GM21723 (cell line): Measurements from ENCODE around the gene AAR2.

Experiments used
- ATAC-seq: cut with Tn5 transposase; IDR thresholded peaks from one replicate; pipeline ENCODE4 v1.9.1; 2021; ENCODE audit warnings: mild to moderate bottlenecking, moderate library complexity; ENCODE audit not compliant: unreplicated experiment

The AAR2 gene

DNA sequence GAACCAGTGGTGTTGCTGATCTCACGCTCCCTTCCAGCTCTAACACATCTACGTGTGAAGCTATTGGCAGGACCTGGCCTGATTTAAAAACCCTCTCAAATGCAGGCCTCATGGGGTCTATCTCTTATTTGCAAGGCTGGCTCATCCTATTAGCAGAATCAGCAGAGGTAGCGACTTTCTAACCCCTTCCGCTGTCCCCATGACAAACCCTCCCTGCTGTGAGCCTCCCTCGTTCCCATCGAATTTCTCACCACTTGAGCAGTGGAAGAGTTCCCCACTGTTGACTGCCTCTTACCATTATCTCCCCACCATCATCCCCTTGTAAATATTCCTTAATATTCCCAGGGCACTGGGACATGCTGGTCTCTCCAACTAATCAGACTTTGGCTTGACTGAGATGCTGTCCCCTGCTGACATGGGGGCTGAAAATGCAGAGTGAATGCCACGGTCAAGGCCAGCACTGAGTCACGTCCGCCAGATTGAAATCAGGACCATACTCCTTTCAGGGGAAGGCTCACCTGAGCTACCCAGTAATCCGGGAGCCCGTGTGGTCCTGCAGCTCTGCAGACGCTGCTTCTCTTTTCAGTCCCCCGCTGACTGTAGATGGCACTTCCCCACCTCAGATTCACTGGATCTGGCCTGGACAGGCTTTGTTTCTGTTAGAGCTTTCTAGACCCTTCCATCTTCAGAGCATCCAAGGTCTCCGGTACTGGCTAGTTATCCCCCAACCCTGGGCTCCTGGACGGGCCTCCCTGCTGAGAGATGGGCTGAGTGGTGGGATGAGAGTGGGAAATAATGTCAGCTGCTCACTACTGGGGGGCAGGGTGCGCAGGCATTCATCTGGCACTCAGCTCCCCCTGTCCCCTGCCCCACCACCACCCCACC is 23.1 kb downstream of the AAR2 start:
- no peak for ATAC-seq

DNA sequence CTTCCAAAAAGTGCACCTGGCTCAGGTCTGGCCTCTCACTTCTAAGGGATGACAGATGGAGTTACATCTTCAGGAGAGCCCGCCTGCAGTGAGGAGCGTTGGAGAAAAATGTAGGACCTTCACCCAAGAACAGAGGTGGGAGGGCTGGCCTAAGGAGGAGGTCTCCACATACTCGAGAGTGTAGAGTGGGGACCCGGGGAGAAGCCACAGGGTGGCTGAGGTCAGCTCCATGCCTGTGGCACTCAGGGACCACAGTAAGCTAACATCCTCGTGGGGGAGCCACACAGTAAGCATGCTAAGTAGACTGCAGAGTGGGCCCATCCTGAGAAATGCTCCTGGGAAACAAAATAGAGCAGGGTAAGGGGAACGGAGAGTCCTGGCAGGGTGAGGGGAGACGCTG is 24.0 kb downstream of the AAR2 start:
- ATAC-seq = no peak

DNA sequence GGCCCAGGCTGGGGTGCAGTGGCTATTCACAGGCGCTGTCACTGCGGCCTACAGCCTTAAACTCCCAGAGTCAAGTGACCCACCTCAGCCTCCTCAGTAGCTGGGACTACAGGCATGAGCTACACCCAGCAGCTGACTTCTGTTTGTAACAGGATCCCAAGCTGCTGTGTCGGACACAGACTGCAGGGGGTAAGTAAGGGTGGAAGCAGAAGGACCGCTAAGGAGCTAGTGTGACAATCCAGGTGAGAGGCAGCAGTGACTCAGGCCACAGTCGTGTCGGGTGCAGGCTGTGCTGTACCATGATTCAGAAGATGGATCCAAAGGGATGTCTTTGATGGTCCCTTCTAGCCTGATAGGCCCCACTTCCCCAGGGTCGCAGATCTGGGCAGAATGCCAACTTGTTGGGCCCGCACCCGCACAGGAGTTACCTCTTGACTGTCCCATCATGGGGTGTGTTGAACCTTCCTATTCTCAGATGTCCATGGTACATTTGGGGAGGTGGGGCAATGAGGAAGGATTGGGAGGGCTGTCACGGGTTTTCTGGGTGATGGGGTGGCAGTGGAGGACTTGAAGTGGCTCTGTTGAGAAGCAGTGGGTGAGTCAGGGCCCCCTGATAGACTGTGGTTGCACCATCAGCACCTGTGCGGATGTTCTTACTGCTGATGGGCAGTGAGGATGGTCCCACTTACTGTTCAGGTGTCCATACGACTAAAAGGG is 25.3 kb downstream of the AAR2 start:
- ATAC-seq = no peak

DNA sequence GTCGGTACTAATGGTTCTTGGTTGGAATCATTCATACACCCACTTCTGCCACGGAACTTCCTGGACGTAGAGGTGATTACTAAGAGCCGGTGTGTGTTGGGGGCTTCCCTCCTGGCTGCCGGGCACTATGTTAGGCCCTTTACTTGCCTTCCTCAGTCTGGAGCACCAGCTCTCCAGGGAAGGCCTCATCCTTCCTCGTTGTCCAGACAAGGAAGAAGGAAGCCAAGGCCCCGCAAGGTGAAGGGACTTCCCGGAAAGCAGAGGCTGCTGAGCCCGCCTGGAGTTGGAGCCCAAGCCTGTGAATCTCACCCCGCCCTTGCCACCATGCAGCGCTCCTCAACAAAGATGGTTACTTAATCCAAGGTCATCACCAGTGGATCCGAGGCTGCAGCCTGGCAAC is 26.2 kb downstream of the AAR2 start:
- ATAC-seq = no peak

DNA sequence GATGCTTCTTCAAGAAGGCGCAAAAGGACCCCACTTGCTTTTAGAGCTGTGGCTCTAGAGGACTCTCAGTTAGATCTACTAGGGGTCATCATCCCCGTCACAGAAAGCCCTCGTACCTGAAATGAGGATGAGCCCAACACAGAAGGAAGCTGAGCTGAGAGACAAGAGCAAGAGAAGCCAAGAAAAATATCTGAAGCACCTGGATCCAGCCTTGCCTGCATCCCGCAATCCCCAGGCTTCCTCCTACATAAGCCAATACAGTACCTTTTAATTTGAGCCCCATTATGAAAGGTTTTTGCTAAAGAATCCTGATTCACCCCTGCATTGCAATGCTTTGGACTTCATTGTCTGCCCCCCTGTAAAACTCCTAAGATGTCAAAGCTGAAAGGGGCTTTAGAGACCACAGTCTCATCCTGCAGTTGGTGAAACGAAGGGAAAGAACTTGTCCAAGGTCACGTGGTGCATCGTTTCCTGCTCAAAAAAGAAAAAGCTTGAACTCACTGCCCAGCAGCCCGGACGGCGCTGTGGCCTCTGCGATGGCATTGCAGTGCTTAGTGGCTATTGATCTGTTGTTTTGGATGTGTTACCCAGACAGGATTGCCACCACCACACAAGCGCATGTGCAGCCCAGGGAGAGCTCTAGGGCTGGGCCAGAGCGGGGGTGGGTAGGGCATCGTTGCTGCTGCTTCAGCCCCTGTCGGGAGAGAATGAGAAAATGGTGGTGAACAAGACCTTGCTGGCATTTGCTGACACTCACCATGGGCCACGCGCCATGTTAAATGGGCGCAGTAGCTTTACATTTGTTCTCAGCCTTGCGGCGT is 28.4 kb downstream of the AAR2 start:
- ATAC-seq = no peak

DNA sequence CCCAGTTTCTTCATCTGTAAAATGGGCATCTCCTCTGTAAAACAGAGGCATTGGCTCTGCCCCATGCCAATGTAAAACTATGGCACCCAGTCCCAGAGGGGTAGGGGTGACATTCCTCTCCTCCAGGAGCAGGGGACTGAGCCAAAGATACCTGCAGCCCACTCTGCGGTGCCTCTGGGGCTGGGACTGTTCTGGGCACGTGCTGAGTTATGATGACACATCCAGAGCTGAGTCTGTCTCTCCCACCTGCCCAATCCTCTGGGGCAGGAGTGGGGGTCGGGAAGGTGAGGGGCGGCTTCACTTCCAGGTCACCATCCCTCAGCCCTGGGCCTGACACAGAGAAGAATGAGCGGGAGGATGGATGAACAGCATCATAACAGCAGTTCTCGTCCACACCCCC is 29.9 kb downstream of the AAR2 start:
- no peak for ATAC-seq

DNA sequence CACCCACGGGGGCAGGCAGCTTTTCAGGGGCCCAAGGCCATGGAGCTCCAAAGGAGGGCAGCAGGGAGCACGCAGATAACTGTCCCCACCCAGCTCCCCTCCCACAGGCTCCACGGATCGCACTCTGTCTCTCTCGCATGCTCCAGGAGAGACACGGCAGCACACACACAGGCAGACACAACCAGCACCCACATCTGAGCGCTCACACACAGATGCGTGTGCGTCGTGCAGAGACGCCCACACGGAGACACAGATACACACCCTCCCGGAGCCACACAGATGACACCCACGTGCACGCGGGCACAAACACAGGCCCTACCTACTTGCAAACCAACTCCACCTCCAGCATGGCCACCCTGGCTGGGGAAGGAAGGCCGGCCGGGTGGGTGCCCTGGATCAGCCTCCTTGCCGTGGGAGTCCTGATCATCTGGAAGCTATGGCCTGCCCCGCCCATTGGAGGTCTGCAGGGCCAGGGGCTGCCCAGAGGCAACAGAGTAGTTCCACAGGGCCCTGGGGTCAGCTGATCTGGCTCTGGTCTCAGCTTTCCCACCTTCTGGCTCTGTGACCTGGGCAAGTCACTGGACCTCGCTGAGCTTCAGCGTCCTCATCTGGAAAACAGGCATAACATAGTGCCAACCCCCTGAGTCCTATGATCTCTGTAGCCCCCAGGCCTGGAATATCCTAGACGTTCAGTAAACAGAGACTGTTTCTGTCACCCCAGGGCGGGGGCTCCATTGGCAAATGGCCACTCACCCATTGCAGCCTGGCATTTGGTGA is 31.5 kb downstream of the AAR2 start:
- no peak for ATAC-seq

DNA sequence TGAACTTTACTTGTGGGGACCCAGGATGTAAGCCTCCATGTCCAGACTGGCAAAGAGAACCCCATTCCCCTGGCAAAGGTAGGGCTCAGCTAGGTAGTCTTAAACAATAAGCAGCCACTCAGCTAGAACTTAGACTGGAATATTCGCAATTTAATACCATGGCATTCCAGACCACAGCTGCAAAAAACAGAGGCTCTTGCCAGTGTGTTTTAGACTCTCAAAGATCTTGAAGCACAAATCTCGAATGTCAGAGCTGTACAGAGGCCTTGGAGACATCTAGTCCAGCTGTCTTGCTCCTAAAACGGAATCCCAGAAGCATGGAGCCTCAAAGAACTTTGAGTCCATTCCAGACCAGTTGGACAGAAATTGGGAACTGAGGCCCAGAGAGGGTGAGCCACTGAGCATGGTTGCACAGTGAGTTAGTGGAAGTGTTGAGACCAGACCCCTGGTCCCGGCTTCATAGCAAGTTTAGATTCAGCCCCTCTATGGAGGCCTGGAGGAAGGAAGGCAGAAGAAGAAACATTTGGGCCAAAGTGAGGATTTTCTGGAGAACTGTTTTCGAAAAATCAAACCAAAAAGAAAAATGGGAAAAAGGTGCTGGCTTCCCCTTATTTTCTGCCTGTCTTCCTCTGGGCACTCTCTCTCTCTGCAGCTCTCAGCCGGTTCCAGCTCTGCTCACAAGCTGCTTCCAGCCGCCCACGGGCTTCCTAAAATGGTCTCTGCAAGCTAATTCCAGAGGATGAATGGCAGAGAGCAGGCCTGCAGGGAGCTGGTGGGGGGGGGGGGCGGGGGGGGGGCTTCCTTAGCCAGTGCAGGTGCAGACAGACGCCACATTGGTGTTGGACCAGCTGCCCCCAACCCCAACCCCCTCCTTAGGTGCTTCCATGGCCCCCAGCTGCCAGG is 32.4 kb downstream of the AAR2 start:
- no peak for ATAC-seq

DNA sequence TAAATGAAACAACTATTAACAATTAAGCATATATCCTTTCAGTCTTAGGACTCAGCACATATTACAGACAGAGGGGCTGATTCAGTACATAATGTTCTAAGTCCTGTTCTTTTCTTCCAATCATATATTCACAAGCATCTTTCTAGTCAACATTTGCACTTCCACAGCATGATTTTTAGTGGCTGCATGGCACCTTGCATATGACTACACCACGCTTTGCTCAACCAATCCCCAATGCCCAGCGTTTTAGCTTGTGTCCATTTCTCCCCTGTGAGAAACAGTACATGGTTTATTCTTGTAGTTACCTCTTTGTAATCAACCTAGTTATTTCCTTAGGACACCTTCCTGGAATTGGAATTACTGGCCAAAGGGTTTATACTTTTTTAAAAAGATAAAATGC is 33.2 kb downstream of the AAR2 start:
- ATAC-seq = no peak

DNA sequence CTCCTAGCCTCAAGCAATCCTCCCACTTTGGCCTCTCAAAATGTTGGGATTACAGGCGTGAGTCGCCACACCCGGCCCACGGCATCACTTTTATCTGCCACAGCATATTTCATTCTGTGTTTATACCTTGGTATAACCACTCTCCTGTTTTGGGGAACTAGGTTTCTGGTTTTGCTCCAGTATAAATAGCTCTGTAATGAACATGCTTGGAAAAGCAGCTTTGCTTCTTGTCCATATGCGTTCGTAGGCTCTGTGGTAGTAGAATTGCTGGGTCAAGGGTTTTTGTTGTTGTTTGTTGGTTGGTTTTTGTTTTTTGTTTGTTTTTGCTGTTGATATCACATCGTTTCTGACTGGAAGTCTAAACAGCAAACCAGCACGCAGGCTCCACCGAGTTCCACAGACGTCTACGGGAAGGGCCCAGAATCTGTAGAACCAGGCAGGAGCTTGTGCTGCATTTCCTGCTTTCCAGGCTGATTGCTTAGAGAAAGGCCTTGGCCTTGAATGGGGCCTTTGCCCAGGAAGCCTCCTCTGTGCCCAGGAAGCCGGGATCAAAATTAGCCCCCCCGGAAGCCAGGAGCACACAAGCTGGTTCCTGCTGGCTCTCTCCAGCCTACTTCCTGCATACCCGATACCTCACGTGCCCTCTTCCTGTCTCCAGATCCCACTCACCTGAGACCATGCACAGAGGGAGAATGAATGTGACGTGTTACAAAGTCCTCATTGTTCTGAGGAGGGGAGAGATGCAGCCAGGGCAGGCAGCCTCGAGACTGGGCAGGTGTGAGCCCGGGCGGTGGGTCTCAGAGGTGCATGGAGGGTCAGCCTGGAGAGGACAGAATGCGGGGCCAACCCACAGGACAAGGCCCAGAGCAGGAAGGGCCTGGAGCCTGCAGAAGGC is 34.7 kb downstream of the AAR2 start:
- ATAC-seq = no peak

DNA sequence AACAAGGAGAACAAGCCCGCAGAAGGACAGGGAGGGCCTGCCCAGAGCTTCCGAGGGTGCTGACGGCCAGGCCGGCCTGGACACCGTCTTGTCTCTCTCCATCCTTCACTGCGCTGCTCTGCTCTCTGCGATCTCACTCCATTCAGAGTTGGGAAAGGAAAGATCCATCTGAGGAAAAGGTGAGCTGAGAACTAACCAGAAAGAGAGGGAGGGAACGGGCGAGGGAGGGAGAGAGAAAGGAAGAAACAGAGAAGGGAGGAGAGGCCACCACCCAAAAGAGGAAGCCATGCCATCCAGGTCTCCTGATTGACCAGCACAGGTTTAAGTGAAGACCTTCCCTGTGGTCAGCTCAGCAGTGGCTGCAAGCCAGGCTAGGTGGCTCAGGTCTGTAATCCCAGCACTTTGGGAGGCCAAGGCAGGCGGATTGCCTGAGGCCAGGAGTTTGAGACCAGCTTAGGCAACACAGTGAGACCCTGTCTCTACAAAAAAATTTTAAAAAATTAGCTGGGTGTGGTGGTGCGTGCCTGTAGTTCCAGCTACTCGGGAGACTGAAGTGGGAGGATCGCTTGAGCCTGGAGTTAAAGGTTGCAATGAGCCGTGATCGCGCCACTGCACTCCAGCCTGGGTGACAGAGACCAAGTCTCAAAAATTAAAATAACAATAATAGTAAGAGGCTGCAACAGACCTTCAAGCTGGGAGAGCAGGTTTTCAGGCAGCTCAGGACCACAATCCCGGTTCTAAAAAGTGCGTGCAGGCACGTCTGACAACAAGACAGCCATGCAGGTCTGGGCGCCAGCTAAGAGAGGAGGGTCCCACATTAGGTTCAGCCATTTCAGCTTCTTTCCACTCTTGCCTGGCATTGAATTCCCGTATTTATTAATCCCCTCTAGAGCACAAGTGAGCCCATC is 35.6 kb downstream of the AAR2 start:
- ATAC-seq = no peak

DNA sequence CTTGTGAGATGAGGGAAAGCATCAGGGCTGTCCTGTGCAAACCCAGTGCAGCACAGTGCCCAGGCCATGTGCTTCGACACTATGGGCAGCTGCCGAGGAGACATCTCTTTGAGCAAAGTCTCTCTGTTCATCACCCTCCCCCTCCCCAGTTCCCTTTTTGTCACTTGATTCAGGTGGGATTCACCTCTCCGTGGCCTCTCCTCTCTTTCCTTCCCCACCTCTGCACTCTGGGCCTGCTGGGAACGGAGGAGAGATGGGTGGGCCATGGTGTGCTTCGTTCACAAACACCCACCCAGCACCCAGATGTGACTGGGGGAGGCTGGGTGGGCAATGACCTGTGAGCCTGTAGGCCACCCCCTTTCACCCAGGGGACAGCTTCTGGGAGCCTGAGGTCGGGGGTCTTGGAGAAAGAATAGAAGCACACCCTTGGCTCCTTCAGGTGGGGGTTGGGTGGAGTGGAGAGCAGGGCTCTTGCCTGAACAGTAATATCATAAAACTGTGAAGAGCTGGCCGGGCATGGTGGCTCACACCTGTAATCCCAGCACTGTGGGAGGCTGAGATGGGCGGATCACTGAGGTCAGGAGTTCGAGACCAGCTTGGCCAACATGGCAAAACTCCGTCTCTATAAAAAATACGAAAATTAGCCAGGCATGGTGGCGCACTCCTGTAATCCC is 36.4 kb downstream of the AAR2 start:
- no peak for ATAC-seq

DNA sequence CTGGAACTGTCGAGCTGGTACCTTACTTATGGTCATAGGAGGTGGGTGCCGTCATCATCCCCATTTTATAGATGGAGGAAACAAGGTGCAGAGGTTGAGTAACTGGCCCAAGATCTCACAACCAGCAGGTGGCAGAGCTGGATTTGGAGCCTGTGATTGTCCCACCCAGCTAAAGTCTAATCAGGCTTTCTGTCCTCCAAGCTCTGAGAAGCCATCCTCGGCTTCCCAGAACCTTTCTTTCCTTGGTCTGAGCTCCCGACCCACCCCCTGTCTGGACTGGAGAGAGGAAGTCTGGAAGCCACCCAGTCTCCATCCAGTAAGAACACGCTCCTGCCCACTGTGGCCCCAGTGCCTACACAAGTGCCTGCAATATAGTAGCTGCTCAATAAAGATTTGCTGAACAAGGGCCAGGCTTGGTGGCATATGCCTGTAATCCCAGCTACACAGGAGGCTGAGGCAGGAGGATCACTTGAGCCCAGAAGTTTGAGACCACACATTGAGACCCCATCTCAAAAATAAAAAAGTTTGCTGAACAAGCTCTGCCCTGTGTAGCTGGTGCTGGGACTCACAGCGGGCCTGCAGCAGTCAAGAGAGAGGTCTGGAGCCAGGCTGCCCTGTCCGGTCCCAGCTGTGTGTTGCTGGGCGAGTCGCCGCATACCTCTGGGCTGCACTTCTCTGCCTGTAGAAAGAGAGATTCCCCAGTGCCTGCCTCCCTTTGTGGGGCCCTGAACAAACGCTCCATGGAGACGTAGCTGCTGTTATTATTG is 37.3 kb downstream of the AAR2 start:
- no peak for ATAC-seq

DNA sequence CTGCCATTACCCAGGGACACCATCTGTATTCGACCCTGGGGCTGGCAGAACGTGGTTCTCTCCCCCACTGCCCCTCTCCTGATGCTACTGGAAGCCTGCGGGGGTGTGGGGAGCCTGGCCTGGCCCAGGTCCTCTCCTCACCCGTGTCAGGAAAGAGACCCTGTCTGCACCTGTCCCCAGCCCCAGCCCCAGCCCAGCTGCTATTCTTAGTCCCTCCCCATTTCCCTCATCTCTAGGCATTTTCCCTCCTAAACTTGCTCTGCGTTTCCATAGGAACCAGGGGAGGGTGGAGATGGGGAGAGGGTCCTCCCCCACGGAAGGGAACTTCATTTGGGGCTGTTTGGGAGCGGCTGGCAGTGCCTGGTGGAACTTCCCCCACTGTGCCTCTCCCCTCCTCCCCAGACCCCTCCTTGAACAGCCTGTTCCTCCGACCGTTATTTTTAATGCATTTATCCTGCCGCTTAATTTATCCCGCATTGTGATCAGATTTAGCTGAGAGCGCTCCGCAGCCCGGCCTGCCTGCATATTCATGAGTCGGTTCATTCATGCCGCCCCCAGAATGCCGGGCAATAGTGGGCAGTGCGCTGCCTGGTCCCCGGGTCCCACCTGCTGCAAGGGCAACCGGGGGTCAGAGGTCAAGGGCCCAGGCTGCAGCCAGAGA is 38.0 kb downstream of the AAR2 start:
- no peak for ATAC-seq

DNA sequence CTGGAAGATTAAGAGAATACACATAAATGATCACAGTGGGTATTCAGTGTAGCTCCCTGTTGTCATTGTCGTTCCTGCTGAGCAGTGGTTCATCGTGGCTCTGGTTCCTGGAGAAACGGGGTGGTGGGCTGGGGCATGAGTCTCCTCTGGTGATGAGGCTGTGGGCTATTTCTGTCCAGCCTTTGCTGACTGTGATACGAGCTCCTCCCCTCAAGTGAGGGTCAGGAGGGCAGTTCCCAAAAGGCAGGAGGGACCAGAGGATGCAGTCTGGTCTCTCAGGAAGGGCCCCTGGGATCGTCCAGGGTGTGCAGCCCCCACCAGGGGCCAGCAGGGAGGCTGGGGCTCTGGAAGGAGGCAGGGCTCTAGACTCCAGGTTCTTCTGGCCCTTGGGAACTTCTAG is 38.7 kb downstream of the AAR2 start:
- no peak for ATAC-seq
